ENCODE data around the gene ZNF579.
"Not testable (repeated sequence)": the region's sequence is repeated elsewhere in the genome, so short reads cannot be mapped to it uniquely, and the experiment has no call there.

DNA sequence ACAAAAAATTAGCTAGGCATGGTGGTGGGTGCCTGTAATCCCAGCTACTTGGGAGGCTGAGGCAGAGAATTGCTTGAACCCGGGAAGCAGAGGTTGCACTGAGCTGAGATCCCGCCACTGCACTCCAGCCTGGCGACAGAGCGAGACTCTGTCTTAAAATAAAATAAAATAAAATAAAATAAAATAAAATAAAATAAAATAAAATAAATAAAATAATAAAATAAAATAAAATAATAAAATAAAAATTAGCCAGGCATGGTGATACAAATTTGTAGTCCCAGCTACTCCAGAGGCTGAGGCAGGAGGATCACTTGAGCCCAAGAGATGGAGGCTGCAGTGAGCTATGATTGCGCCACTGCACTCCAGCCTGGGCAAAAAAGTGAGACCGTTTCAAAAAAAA lies 6.7 kb downstream of the ZNF579 start:
- TF ChIP-seq, protein P1, sequence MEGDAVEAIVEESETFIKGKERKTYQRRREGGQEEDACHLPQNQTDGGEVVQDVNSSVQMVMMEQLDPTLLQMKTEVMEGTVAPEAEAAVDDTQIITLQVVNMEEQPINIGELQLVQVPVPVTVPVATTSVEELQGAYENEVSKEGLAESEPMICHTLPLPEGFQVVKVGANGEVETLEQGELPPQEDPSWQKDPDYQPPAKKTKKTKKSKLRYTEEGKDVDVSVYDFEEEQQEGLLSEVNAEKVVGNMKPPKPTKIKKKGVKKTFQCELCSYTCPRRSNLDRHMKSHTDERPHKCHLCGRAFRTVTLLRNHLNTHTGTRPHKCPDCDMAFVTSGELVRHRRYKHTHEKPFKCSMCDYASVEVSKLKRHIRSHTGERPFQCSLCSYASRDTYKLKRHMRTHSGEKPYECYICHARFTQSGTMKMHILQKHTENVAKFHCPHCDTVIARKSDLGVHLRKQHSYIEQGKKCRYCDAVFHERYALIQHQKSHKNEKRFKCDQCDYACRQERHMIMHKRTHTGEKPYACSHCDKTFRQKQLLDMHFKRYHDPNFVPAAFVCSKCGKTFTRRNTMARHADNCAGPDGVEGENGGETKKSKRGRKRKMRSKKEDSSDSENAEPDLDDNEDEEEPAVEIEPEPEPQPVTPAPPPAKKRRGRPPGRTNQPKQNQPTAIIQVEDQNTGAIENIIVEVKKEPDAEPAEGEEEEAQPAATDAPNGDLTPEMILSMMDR (IDR thresholded peaks at IDR 0.05; ENCODE audit: poor library complexity, severe bottlenecking), result not testable (repeated sequence)
- TF ChIP-seq POLR2AphosphoS5 (IDR thresholded peaks at IDR 0.05); EP300 (conservative IDR thresholded peaks at IDR 0.05; ENCODE audit: poor library complexity, severe bottlenecking): not testable (repeated sequence)

Measured in neural cell (in vitro differentiated cells).